Astrocyte (in vitro differentiated cells and primary cell): ENCODE data around the gene EHBP1. TPM values are rescaled to one million over a fixed set of nuclear protein-coding genes. Genes with fewer than 3 reads are reported as not detected.

Experiments
- DNase-seq: peaks from one replicate; pipeline ENCODE4 v3.0.0-alpha.2; 2010; ENCODE audit warnings: low read depth
- FAIRE-seq: peaks from 2 replicates; lab custom pipeline; 2011; peaks lifted over from hg19 to GRCh38; lab: Jason Lieb, UNC
- H2AFZ ChIP-seq: 2 replicates; pipeline ENCODE4 v1.6.0; 2012; ENCODE audit warnings: low read depth, low read length, inconsistent platforms
- H3K27ac ChIP-seq: 2 replicates; pipeline ENCODE4 v1.5.1; 2011; ENCODE audit warnings: low read depth, low read length, inconsistent platforms
- H3K27me3 ChIP-seq: 2 replicates; pipeline ENCODE4 v1.6.0; 2011; ENCODE audit warnings: low read length, inconsistent platforms; ENCODE audit not compliant: insufficient read depth
- H3K36me3 ChIP-seq: 2 replicates; pipeline ENCODE4 v1.5.1; 2011; ENCODE audit warnings: low read length, inconsistent platforms; ENCODE audit not compliant: insufficient read depth
- H3K4me1 ChIP-seq: 2 replicates; pipeline ENCODE4 v1.5.1; 2011; ENCODE audit warnings: low read length, inconsistent platforms; ENCODE audit not compliant: insufficient read depth
- H3K4me2 ChIP-seq: 2 replicates; pipeline ENCODE4 v1.6.0; 2012; ENCODE audit warnings: low read length, inconsistent platforms
- H3K4me3 ChIP-seq: 2 replicates; pipeline ENCODE4 v1.5.1; 2011; ENCODE audit warnings: low read depth, mild to moderate bottlenecking, low read length, inconsistent platforms; ENCODE audit not compliant: insufficient read depth
- H3K79me2 ChIP-seq: 2 replicates; pipeline ENCODE4 v1.6.0; 2012; ENCODE audit warnings: mild to moderate bottlenecking, low read length, inconsistent platforms; ENCODE audit not compliant: insufficient read depth
- H3K9ac ChIP-seq: 2 replicates; pipeline ENCODE4 v1.6.0; 2012; ENCODE audit warnings: mild to moderate bottlenecking, low read length, inconsistent platforms
- H3K9me3 ChIP-seq: 2 replicates; pipeline ENCODE4 v1.5.1; 2012; ENCODE audit warnings: low read depth, mild to moderate bottlenecking, low read length, inconsistent platforms; ENCODE audit not compliant: insufficient read depth
- H4K20me1 ChIP-seq: 2 replicates; pipeline ENCODE4 v1.6.0; 2012; ENCODE audit warnings: low read length, inconsistent platforms; ENCODE audit not compliant: insufficient read depth
- H3K27ac Mint-ChIP-seq: one replicate; pipeline ENCODE4 v1.8.0; 2021; ENCODE audit warnings: mild to moderate bottlenecking, mixed read lengths; ENCODE audit not compliant: unreplicated experiment
- H3K27me3 Mint-ChIP-seq: one replicate; pipeline ENCODE4 v1.8.0; 2021; ENCODE audit warnings: low read depth, mixed read lengths; ENCODE audit not compliant: unreplicated experiment
- H3K36me3 Mint-ChIP-seq: one replicate; pipeline ENCODE4 v1.8.0; 2021; ENCODE audit warnings: low read depth, mixed read lengths; ENCODE audit not compliant: unreplicated experiment
- H3K4me1 Mint-ChIP-seq: one replicate; pipeline ENCODE4 v1.8.0; 2021; ENCODE audit warnings: low read depth, mixed read lengths; ENCODE audit not compliant: unreplicated experiment
- H3K4me3 Mint-ChIP-seq: one replicate; pipeline ENCODE4 v1.8.0; 2021; ENCODE audit warnings: mild to moderate bottlenecking, moderate library complexity, mixed read lengths; ENCODE audit not compliant: unreplicated experiment
- H3K9me3 Mint-ChIP-seq: one replicate; pipeline ENCODE4 v1.8.0; 2021; ENCODE audit warnings: mild to moderate bottlenecking, mixed read lengths; ENCODE audit not compliant: unreplicated experiment
- CTCF ChIP-seq: IDR thresholded peaks from 2 replicates; pipeline ENCODE4 v1.5.1; 2011; ENCODE audit warnings: low read depth, mild to moderate bottlenecking, inconsistent platforms, low read length, moderate library complexity; ENCODE audit not compliant: insufficient read depth
- EZH2 ChIP-seq: IDR thresholded peaks from 2 replicates; pipeline ENCODE4 v1.6.1; 2012; ENCODE audit warnings: mild to moderate bottlenecking, low read length, inconsistent platforms; ENCODE audit not compliant: insufficient read depth
- total RNA-seq: library from RNA; stranded (reverse); gene quantifications from 2 replicates; pipeline ENCODE4 v1.2.1, GENCODE V29; 2021

The EHBP1 gene
- total RNA-seq, 1 donor from 2014 or later = 44.1 TPM

DNA sequence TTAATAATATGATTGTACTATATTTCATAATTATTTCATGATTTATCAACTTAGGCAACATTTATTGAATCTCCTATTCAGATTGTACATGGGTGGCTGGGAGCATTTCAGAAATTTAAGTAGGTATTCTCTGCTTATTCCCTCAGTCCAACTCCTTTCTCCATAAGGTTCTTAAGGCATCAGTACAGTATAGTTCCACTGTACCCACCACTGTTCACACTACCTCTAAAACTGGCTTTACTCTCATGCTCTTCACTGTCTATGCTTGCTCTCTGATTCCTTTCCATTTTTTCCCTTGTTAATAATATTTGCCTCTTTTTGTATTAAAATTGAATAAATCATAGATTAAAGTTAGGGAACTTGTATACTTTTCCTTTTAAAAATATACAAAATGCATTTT is 89.8 kb downstream of the EHBP1 start:
- H3K4me1 ChIP-seq = peaks cover 9% of the 10 kb centered on the region
- FAIRE-seq (no peak), DNase-seq (no peak)
- peaks cover 4% of the 10 kb centered on the region for H4K20me1 ChIP-seq
- H3K4me3 ChIP-seq = no peak overlapping the region
- Mint-ChIP-seq H3K27me3 (no peaks in the 10 kb centered on the region), H3K9me3 (no peaks in the 10 kb centered on the region), H3K4me3 (no peak overlapping the region), H3K36me3 (no peaks in the 10 kb centered on the region), H3K4me1 (peaks cover 3% of the 10 kb centered on the region), H3K27ac (no peak overlapping the region)
- no peak overlapping the region for H3K4me2 ChIP-seq
- no peak overlapping the region for H3K27ac ChIP-seq
- H3K27me3 ChIP-seq = no peaks in the 10 kb centered on the region
- H3K79me2 ChIP-seq = peaks cover 24% of the 10 kb centered on the region
- H3K9ac ChIP-seq = no peak overlapping the region
- TF ChIP-seq EZH2 (no peak), CTCF (no peak)
- H3K36me3 ChIP-seq = no peaks in the 10 kb centered on the region
- H3K9me3 ChIP-seq = no peaks in the 10 kb centered on the region
- H2AFZ ChIP-seq = no peak overlapping the region

- H3K4me2 ChIP-seq = no peak overlapping the region
- no peak overlapping the region for H3K27ac ChIP-seq
- H3K9ac ChIP-seq = no peak overlapping the region
- DNase-seq (no peak), FAIRE-seq (no peak)
- H3K4me3 Mint-ChIP-seq = no peak overlapping the region
- H3K27me3 ChIP-seq = no peaks in the 10 kb centered on the region
- TF ChIP-seq CTCF = no peak
- no peak for TF ChIP-seq EZH2
- peaks cover 20% of the 10 kb centered on the region for H3K79me2 ChIP-seq
- no peak overlapping the region for H3K27ac Mint-ChIP-seq
- no peaks in the 10 kb centered on the region for H3K9me3 ChIP-seq
- no peak overlapping the region for H3K4me3 ChIP-seq
- peaks cover 9% of the 10 kb centered on the region for H3K4me1 ChIP-seq
- no peaks in the 10 kb centered on the region for H3K9me3 Mint-ChIP-seq
- H3K27me3 Mint-ChIP-seq = no peaks in the 10 kb centered on the region
- peaks cover 5% of the 10 kb centered on the region for H4K20me1 ChIP-seq
- peaks cover 5% of the 10 kb centered on the region for H3K4me1 Mint-ChIP-seq
- no peaks in the 10 kb centered on the region for H3K36me3 ChIP-seq
- H3K36me3 Mint-ChIP-seq = no peaks in the 10 kb centered on the region
- H2AFZ ChIP-seq = no peak overlapping the region
Measured at GRCh38 chr2:62797107-62797506, 91.6 kb downstream of the EHBP1 start.

DNA sequence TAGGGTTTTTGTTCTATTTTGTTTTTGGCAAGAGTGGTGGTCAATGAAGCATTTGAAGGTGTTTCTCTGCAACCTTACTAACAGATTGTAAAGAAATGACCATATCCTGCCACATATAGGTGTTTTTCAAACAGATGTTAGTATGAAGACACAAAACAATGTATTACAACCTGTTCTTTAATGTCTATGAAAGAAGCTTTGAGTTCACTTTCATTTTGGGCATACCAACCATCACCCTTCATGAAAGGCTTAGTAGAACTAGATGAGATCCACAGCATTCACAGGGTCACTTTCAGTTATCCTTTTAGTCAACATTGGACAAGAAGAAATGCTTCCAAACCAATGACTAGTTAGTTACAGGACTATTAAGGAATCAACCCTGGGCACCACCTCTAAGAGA is 95.1 kb downstream of the EHBP1 start:
- Histone ChIP-seq H3K36me3 (no peaks in the 10 kb centered on the region), H3K4me3 (no peak overlapping the region), H4K20me1 (peaks cover 4% of the 10 kb centered on the region), H3K27me3 (no peaks in the 10 kb centered on the region), H3K9me3 (no peaks in the 10 kb centered on the region), H3K9ac (no peak overlapping the region), H3K4me1 (no peaks in the 10 kb centered on the region), H3K79me2 (peaks cover 9% of the 10 kb centered on the region), H3K4me2 (no peak overlapping the region), H2AFZ (no peak overlapping the region), H3K27ac (no peak overlapping the region)
- Mint-ChIP-seq H3K9me3 (no peaks in the 10 kb centered on the region), H3K4me1 (peaks cover 2% of the 10 kb centered on the region), H3K27ac (no peak overlapping the region), H3K36me3 (no peaks in the 10 kb centered on the region), H3K27me3 (no peaks in the 10 kb centered on the region), H3K4me3 (no peak overlapping the region)
- DNase-seq (no peak), FAIRE-seq (no peak)
- TF ChIP-seq EZH2 = no peak
- no peak for TF ChIP-seq CTCF
